Adrenal gland (tissue), 12 donors: ENCODE data around the gene EYS. TPM values are rescaled to one million over a fixed set of nuclear protein-coding genes. Genes with fewer than 3 reads are reported as not detected.

Experiments used
- DNase-seq, 7 donors: peaks; one replicate each; pipeline ENCODE4 v3.0.0-alpha.2; 2019 to 2020
- H3K27ac ChIP-seq, 5 donors: fragments of 200-600 bp; sonication (generic) in 4 of 5; 1 replicate in 3 of 5; 2 replicates in 2 of 5; pipeline versions ENCODE4 v1.5.1 to v1.8.0; 2016 to 2020; ENCODE audit warnings: mild to moderate bottlenecking in 1 of 5
- H3K27me3 ChIP-seq: fragments of 200-600 bp; 2 replicates; pipeline ENCODE4 v1.8.0; 2021
- H3K36me3 ChIP-seq, 2 donors: fragments of 200-600 bp; replicated peaks in 1 of 2; 1 replicate in 1 of 2; 2 replicates in 1 of 2; pipeline versions ENCODE4 v1.5.1 to v1.8.0; 2018 to 2022
- H3K4me1 ChIP-seq, 2 donors: fragments of 200-600 bp; replicated peaks in 1 of 2; 1 replicate in 1 of 2; 2 replicates in 1 of 2; pipeline versions ENCODE4 v1.5.1 to v1.8.0; 2018 to 2021
- H3K4me3 ChIP-seq, 4 donors: fragments of 200-600 bp; sonication (generic) in 3 of 4; one replicate each; pipeline ENCODE4 v1.5.1; 2016 to 2018
- H3K9me3 ChIP-seq, 3 donors: fragments of 200-600 bp; sonication (generic) in 1 of 3; replicated peaks in 1 of 3; 1 replicate in 2 of 3; 2 replicates in 1 of 3; pipeline versions ENCODE4 v1.5.1 to v1.8.0; 2016 to 2021
- POLR2A ChIP-seq, 2 donors: fragments of 450-650 bp; IDR thresholded peaks; one replicate each; pipeline ENCODE4 v1.6.1; 2017; ENCODE audit warnings: antibody characterized with exemption in 2 of 2, mild to moderate bottlenecking in 2 of 2, moderate library complexity in 1 of 2
- WGBS, 4 donors: extraction: QIAGEN DNeasy Blood & Tissue Kit in 2 of 4; methylation state at CpG; one replicate each; pipeline versions ENCODE4 v1.1.5 to v1.1.7; 2013 to 2017; 5-methylcytosine and 5-hydroxymethylcytosine counted together
- intact Hi-C, 2 donors: fragments of 100-400 bp; cut with DNase I; formaldehyde crosslinking; loops; one replicate each; pipeline versions ENCODE4 v1.14.1 to v1.15.0; 2022 to 2023
- polyA plus RNA-seq, 3 donors: library from polyadenylated mRNA; stranded (reverse); fragments of 200-250 nt in 2 of 3; fragments of 350-450 nt in 1 of 3; fragmentation: Illumina TruSeq in 1 of 3; extraction: RNeasy Lipid Tissue Mini Kit (QIAGEN cat#74804) in 1 of 3; gene quantifications; one replicate each; pipeline ENCODE4 v1.2.3, GENCODE V29; 2013 to 2014
- total RNA-seq, 9 donors: library from RNA; depleted of rRNA in 4 of 9; stranded (reverse); fragments of >200 nt in 4 of 9; fragments of 120-200 nt in 1 of 9; fragmentation: NEBNext Ultra II Directional in 1 of 9; extraction: Animal tissue kit (Norgen Biotek cat#: 25700) in 1 of 9; gene quantifications; one replicate each; pipeline versions ENCODE4 v1.1.0 to v1.2.4, GENCODE V29; 2013 to 2023
- TF ChIP-seq, protein P1 (sequence below), 6 experiments: fragments of 450-650 bp in 4 of 6; fragments of 200-600 bp in 2 of 6; sonication (generic) in 1 of 6; IDR thresholded peaks; 1 replicate in 5 of 6; 2 replicates in 1 of 6; pipeline versions ENCODE4 v1.5.1 to v1.8.0; 2016 to 2021; ENCODE audit warnings: antibody characterized with exemption in 6 of 6, mild to moderate bottlenecking in 2 of 6, moderate library complexity in 1 of 6
- donor health status: healthy with polysubstance abuse.
- donor health status: Bipolar disorder and iron deficiency.
- donor health status: DM: yes; HTN: yes; CAD: no.
- donor health status: DM: no; HTN: no; CAD: no.
- donor health status: DM: no; HTN: no; CAD: no.
- donor health status: DM: yes; HTN: yes; CAD: no.

Gene EYS
- total and polyA plus RNA-seq, 12 donors = 0.03 to 3.1 (median 0.18) TPM; not detected in 7

DNA sequence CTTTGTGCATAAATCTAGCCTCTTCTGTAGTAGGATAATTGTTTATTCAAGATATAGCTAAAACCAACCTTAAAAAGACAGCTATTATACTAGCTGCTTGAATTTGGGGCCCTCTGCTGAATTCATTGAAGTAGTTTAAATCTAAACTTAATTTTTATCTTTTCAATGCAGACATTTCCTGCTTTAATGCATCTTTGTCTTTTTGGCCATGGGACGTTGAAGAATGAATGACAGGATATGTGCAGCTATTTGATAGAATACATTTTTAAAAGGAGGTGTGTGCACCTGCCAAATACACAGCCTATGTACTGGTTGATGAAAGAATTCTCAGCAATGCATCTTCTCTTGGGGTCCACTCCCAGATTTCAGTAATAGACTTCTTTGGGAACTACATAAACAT lies 1546.5 kb downstream of the EYS start:
- intact Hi-C loops = no loop called here
- Histone ChIP-seq H3K27me3 (no peaks in the 10 kb centered on the region), H3K4me1 (no peaks in the 10 kb centered on the region), H3K27ac (no peak overlapping the region), H3K4me3 (no peak overlapping the region), H3K9me3 (no peaks in the 10 kb centered on the region), H3K36me3 (no peaks in the 10 kb centered on the region)
- DNase-seq = no peak
- WGBS, 4 donors = 44 to 53% (median 50%) methylated on average over 1 of the region's 1 CpG
- no peak for TF ChIP-seq POLR2A (IDR thresholded peaks at IDR 0.05)
- TF ChIP-seq, protein P1, sequence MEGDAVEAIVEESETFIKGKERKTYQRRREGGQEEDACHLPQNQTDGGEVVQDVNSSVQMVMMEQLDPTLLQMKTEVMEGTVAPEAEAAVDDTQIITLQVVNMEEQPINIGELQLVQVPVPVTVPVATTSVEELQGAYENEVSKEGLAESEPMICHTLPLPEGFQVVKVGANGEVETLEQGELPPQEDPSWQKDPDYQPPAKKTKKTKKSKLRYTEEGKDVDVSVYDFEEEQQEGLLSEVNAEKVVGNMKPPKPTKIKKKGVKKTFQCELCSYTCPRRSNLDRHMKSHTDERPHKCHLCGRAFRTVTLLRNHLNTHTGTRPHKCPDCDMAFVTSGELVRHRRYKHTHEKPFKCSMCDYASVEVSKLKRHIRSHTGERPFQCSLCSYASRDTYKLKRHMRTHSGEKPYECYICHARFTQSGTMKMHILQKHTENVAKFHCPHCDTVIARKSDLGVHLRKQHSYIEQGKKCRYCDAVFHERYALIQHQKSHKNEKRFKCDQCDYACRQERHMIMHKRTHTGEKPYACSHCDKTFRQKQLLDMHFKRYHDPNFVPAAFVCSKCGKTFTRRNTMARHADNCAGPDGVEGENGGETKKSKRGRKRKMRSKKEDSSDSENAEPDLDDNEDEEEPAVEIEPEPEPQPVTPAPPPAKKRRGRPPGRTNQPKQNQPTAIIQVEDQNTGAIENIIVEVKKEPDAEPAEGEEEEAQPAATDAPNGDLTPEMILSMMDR (IDR thresholded peaks at IDR 0.05) = no peak

DNA sequence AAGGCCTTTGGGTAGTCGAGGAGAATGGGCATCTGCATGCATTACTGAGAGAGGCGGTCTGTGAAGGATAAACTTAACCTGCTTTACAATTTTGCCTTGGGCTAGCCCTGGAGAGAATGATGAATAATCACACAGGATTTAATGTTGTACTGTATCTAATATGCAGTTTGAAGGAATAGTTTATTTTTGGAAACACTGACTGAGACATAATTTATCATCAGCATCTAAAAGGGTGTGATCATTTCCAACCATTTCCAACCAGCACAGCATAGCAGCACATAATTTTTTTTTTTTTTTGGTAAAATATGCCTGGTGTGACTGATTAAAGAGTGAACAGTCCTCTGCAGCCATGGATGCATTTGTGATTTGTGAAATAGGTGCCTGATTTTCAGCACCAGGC lies 1552.0 kb downstream of the EYS start:
- WGBS, 4 donors = 54 to 78% (median 63%) methylated on average over 2 of the region's 2 CpGs
- Histone ChIP-seq H3K4me3 (no peak overlapping the region), H3K36me3 (no peaks in the 10 kb centered on the region), H3K27ac (no peak overlapping the region), H3K9me3 (no peaks in the 10 kb centered on the region), H3K4me1 (no peaks in the 10 kb centered on the region), H3K27me3 (no peaks in the 10 kb centered on the region)
- intact Hi-C loops = no loop called here
- TF ChIP-seq POLR2A (IDR thresholded peaks at IDR 0.05) = no peak
- TF ChIP-seq, protein P1 (IDR thresholded peaks at IDR 0.05) = no peak
- no peak for DNase-seq

DNA sequence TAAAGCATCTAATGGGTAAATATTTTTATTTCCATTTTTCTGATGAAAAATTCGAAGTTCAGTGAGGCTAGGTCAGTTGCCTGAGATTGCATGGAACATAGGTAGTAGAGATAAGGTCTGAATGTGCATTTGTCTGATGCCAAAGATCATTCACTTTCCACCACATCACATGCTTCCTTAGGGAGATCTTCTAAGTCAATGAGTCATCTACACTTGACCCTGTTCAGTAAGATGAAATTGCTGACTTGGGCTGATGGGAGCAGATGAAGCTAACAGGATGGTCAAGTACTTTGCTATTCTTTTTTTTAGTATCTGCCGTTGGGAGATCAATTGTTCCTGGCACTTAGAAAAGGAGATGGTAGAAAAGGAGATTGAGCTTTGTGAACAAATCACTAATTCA lies 1560.2 kb downstream of the EYS start:
- Histone ChIP-seq H3K27me3 (no peaks in the 10 kb centered on the region), H3K4me3 (no peak overlapping the region), H3K36me3 (no peaks in the 10 kb centered on the region), H3K27ac (no peak overlapping the region), H3K4me1 (no peaks in the 10 kb centered on the region), H3K9me3 (no peaks in the 10 kb centered on the region)
- 47 to 77% (median 62%) methylated on average over 2 of the region's 2 CpGs for WGBS, 4 donors
- no peak for DNase-seq
- no peak for TF ChIP-seq POLR2A (IDR thresholded peaks at IDR 0.05)
- TF ChIP-seq, protein P1 (IDR thresholded peaks at IDR 0.05) = no peak
- intact Hi-C loops = no loop called here

DNA sequence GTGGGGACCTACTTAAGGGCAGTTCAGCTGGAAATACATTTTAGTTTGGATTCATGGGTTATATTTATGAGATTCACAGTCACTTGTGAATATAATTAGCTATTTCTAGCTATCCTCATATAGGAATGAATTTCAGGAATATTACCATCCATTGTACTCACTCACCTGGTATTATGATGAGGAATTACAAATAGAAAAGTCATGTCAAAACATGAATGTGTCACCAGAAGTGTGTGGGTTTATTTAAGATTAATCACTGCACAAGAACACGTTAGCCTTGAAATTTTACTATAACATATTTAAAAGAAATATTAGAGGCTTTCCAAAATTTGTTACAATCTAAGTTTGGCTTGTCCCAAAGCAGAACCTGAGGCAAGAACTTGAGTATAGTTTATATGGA lies 1560.9 kb downstream of the EYS start:
- H3K27ac ChIP-seq = no peak overlapping the region
- WGBS, 4 donors = 45 to 62% (median 50%) methylated on average over 1 of the region's 1 CpG
- no peak overlapping the region for H3K4me3 ChIP-seq
- no peaks in the 10 kb centered on the region for H3K36me3 ChIP-seq
- TF ChIP-seq POLR2A (IDR thresholded peaks at IDR 0.05) = no peak
- TF ChIP-seq, protein P1 (IDR thresholded peaks at IDR 0.05) = no peak
- H3K9me3 ChIP-seq = no peaks in the 10 kb centered on the region
- H3K4me1 ChIP-seq = no peaks in the 10 kb centered on the region
- intact Hi-C loops = no loop called here
- H3K27me3 ChIP-seq = no peaks in the 10 kb centered on the region
- DNase-seq = no peak
